H9 (cell line): ENCODE results near the gene CDK9. TPM values are rescaled to one million over a fixed set of nuclear protein-coding genes. Genes with fewer than 3 reads are reported as not detected.

ENCODE experiments used
- DNase-seq: peaks from one replicate; pipeline ENCODE4 v3.0.0-alpha.2; 2017
- H2AFZ ChIP-seq: one replicate; pipeline ENCODE4 v1.6.1; 2013; ENCODE audit warnings: mild to moderate bottlenecking, low read length, control low read depth, moderate library complexity
- H2AK5ac ChIP-seq: 2 replicates; pipeline ENCODE4 v1.6.1; 2013; ENCODE audit warnings: low read length, control low read depth, mixed read lengths; ENCODE audit not compliant: insufficient read length
- H2BK120ac ChIP-seq: one replicate; pipeline ENCODE4 v1.6.1; 2013; ENCODE audit warnings: low read depth, mild to moderate bottlenecking, low read length, control low read depth, inconsistent platforms; ENCODE audit not compliant: poor library complexity, severe bottlenecking
- H2BK12ac ChIP-seq: 2 replicates; pipeline ENCODE4 v1.6.1; 2013; ENCODE audit warnings: low read length, control low read depth, mixed read lengths, low read depth; ENCODE audit not compliant: insufficient read length
- H2BK15ac ChIP-seq: 2 replicates; pipeline ENCODE4 v1.6.1; 2013; ENCODE audit warnings: low read depth, low read length, control low read depth
- H2BK20ac ChIP-seq: one replicate; pipeline ENCODE4 v1.6.1; 2013; ENCODE audit warnings: low read depth, mild to moderate bottlenecking, low read length, control low read depth, inconsistent platforms; ENCODE audit not compliant: poor library complexity, severe bottlenecking
- H2BK5ac ChIP-seq: 2 replicates; pipeline ENCODE4 v1.6.1; 2013; ENCODE audit warnings: low read length, control low read depth, mixed read lengths; ENCODE audit not compliant: insufficient read length
- H3K14ac ChIP-seq: 2 replicates; pipeline ENCODE4 v1.6.1; 2013; ENCODE audit warnings: low read length, control low read depth; ENCODE audit not compliant: insufficient read depth
- H3K18ac ChIP-seq: 2 replicates; pipeline ENCODE4 v1.6.1; 2013; ENCODE audit warnings: low read depth, mild to moderate bottlenecking, mixed read lengths, low read length, control low read depth; ENCODE audit not compliant: insufficient read length
- H3K23ac ChIP-seq: 2 replicates; pipeline ENCODE4 v1.6.1; 2013; ENCODE audit warnings: low read length, control low read depth, mixed read lengths, low read depth; ENCODE audit not compliant: insufficient read length
- H3K23me2 ChIP-seq: 2 replicates; pipeline ENCODE4 v1.6.1; 2013; ENCODE audit warnings: low read depth, mild to moderate bottlenecking, mixed read lengths, low read length, control low read depth; ENCODE audit not compliant: insufficient read length, poor library complexity, severe bottlenecking
- H3K27ac ChIP-seq: 2 replicates; pipeline ENCODE4 v1.5.1; 2013; ENCODE audit warnings: low read length, control low read depth, mixed read lengths, low read depth; ENCODE audit not compliant: insufficient read length
- H3K27me3 ChIP-seq: 2 replicates; pipeline ENCODE4 v1.6.1; 2013; ENCODE audit warnings: low read length, control low read depth, inconsistent platforms; ENCODE audit not compliant: insufficient read depth
- H3K4ac ChIP-seq: 2 replicates; pipeline ENCODE4 v1.6.1; 2013; ENCODE audit warnings: low read depth, mild to moderate bottlenecking, control low read depth, inconsistent platforms, low read length, moderate library complexity
- H3K4me1 ChIP-seq: 2 replicates; pipeline ENCODE4 v1.6.1; 2013; ENCODE audit warnings: low read length, control low read depth, inconsistent platforms; ENCODE audit not compliant: insufficient read depth
- H3K4me2 ChIP-seq: 2 replicates; pipeline ENCODE4 v1.6.1; 2013; ENCODE audit warnings: low read length, control low read depth, mixed read lengths; ENCODE audit not compliant: insufficient read length, insufficient read depth
- H3K56ac ChIP-seq: 2 replicates; pipeline ENCODE4 v1.6.1; 2013; ENCODE audit warnings: low read depth, mild to moderate bottlenecking, mixed read lengths, low read length, control low read depth; ENCODE audit not compliant: insufficient read length
- H3K79me1 ChIP-seq: 2 replicates; pipeline ENCODE4 v1.6.1; 2013; ENCODE audit warnings: low read depth, mild to moderate bottlenecking, moderate library complexity, low read length, control low read depth, inconsistent platforms; ENCODE audit not compliant: insufficient read depth, poor library complexity, severe bottlenecking
- H3K79me2 ChIP-seq: 2 replicates; pipeline ENCODE4 v1.6.1; 2013; ENCODE audit warnings: low read length, control low read depth, inconsistent platforms; ENCODE audit not compliant: insufficient read depth
- H3K9ac ChIP-seq: 2 replicates; pipeline ENCODE4 v1.6.1; 2013; ENCODE audit warnings: low read length, control low read depth, mixed read lengths; ENCODE audit not compliant: insufficient read length; ENCODE audit errors: extremely low read depth
- H3K9me3 ChIP-seq: one replicate; pipeline ENCODE4 v1.6.1; 2013; ENCODE audit warnings: low read depth, low read length, inconsistent platforms; ENCODE audit not compliant: control insufficient read depth
- H3T11ph ChIP-seq: one replicate; pipeline ENCODE4 v1.6.1; 2013; ENCODE audit warnings: mild to moderate bottlenecking, low read length, control low read depth, inconsistent platforms
- H4K20me1 ChIP-seq: one replicate; pipeline ENCODE4 v1.6.1; 2013; ENCODE audit not compliant: control insufficient read depth, insufficient read length, insufficient read depth
- H4K5ac ChIP-seq: 2 replicates; pipeline ENCODE4 v1.6.1; 2013; ENCODE audit warnings: low read depth, mild to moderate bottlenecking, mixed read lengths, low read length, control low read depth; ENCODE audit not compliant: insufficient read length
- H4K8ac ChIP-seq: replicated peaks from 2 replicates; pipeline ENCODE4 v1.6.1; 2013; ENCODE audit warnings: low read length, control low read depth, mixed read lengths, low read depth; ENCODE audit not compliant: insufficient read length
- H4K91ac ChIP-seq: 2 replicates; pipeline ENCODE4 v1.6.1; 2013; ENCODE audit warnings: low read depth, mild to moderate bottlenecking, moderate library complexity, mixed read lengths, low read length, control low read depth; ENCODE audit not compliant: insufficient read length
- H3K27ac Mint-ChIP-seq, 3 experiments: 2 replicates in 2 of 3; 3 replicates in 1 of 3; pipeline ENCODE4 v1.8.0; 2020 to 2021; ENCODE audit warnings: mixed read lengths in 3 of 3, mild to moderate bottlenecking in 1 of 3, moderate library complexity in 1 of 3
- H3K27me3 Mint-ChIP-seq: 2 replicates; pipeline ENCODE4 v1.8.0; 2021; ENCODE audit warnings: low read depth, mild to moderate bottlenecking, moderate library complexity, mixed read lengths
- H3K36me3 Mint-ChIP-seq, 3 experiments: 2 replicates in 2 of 3; 3 replicates in 1 of 3; pipeline ENCODE4 v1.8.0; 2020 to 2021; ENCODE audit warnings: low read depth in 3 of 3, mixed read lengths in 3 of 3; ENCODE audit not compliant: insufficient read depth in 1 of 3
- H3K4me1 Mint-ChIP-seq, 2 experiments: 2 replicates each; pipeline ENCODE4 v1.8.0; 2020; ENCODE audit warnings: mixed read lengths in 2 of 2
- H3K4me3 Mint-ChIP-seq, 2 experiments: 2 replicates in 1 of 2; 3 replicates in 1 of 2; pipeline ENCODE4 v1.8.0; 2020 to 2021; ENCODE audit warnings: mild to moderate bottlenecking in 2 of 2, mixed read lengths in 2 of 2, moderate library complexity in 1 of 2
- H3K9me3 Mint-ChIP-seq, 2 experiments: 2 replicates in 1 of 2; 3 replicates in 1 of 2; pipeline ENCODE4 v1.8.0; 2020; ENCODE audit warnings: mild to moderate bottlenecking in 2 of 2, mixed read lengths in 2 of 2, moderate library complexity in 1 of 2
- WGBS: extraction: QIAGEN DNeasy Blood & Tissue Kit; methylation state at CpG from one replicate; pipeline ENCODE4 v1.1.7; 2013; ENCODE audit warnings: missing lambda C conversion rate, low lambda C conversion rate, mixed read lengths; ENCODE audit not compliant: insufficient read length; ENCODE audit errors: extremely low coverage; 5-methylcytosine and 5-hydroxymethylcytosine counted together
- total RNA-seq: library from RNA; stranded (reverse); gene quantifications from 2 replicates; pipeline ENCODE4 v1.2.1, GENCODE V29; 2021
- TF ChIP-seq, protein P1 (sequence below): fragments of 200-600 bp; sonication (generic); conservative IDR thresholded peaks from 3 replicates; pipeline ENCODE4 v1.8.0; 2021; ENCODE audit warnings: antibody characterized with exemption, mild to moderate bottlenecking

The CDK9 gene
- total RNA-seq, 1 experiment from 2014 or later = 85.7 TPM

DNA sequence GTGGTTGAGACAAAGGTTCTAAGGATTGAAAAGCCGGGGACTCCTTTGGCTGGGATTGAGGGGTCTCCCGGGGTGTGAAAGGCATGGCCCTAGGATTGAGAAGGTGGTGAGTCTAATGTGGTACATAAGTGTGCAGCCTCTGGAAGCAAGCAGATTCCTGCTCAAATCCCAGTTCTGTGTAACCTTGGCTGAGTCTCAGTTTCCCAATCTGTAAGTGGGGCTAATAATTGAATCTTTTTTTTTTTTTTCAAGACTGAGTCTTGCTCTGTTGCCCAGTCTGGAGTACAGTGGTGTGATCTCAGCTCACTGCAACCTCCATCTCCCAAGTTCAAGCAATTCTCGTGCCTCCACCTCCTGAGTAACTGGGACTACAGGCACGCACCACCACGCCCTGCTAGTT, 13.2 kb upstream of the CDK9 start:
- Histone ChIP-seq H3K56ac (no peak overlapping the region), H3K4ac (no peak overlapping the region), H4K20me1 (no peaks in the 10 kb centered on the region), H2AK5ac (no peak overlapping the region), H4K8ac (no peak overlapping the region), H3K9ac (no peak overlapping the region), H3K4me1 (peaks cover 8% of the 10 kb centered on the region), H2BK15ac (no peak overlapping the region), H3K79me1 (no peaks in the 10 kb centered on the region), H3K23me2 (peaks cover 8% of the 10 kb centered on the region), H3K27ac (no peak overlapping the region), H3T11ph (no peak overlapping the region), H3K18ac (no peak overlapping the region), H3K79me2 (no peaks in the 10 kb centered on the region), H2BK20ac (no peak overlapping the region), H2BK12ac (no peak overlapping the region), H3K23ac (no peak overlapping the region), H3K27me3 (no peaks in the 10 kb centered on the region), H3K9me3 (no peaks in the 10 kb centered on the region), H3K4me2 (no peak overlapping the region), H2BK5ac (no peak overlapping the region), H3K14ac (no peak overlapping the region), H4K5ac (no peak overlapping the region), H4K91ac (no peak overlapping the region), H2AFZ (no peak overlapping the region), H2BK120ac (no peak overlapping the region)
- Mint-ChIP-seq H3K4me1 (peaks cover 30 to 40% of the 10 kb centered on the region in 2 experiments), H3K36me3 (no peaks in the 10 kb centered on the region), H3K27me3 (peaks cover 6% of the 10 kb centered on the region), H3K9me3 (no peaks in the 10 kb centered on the region), H3K27ac (no peak overlapping the region), H3K4me3 (no peak overlapping the region)
- TF ChIP-seq, protein P1, sequence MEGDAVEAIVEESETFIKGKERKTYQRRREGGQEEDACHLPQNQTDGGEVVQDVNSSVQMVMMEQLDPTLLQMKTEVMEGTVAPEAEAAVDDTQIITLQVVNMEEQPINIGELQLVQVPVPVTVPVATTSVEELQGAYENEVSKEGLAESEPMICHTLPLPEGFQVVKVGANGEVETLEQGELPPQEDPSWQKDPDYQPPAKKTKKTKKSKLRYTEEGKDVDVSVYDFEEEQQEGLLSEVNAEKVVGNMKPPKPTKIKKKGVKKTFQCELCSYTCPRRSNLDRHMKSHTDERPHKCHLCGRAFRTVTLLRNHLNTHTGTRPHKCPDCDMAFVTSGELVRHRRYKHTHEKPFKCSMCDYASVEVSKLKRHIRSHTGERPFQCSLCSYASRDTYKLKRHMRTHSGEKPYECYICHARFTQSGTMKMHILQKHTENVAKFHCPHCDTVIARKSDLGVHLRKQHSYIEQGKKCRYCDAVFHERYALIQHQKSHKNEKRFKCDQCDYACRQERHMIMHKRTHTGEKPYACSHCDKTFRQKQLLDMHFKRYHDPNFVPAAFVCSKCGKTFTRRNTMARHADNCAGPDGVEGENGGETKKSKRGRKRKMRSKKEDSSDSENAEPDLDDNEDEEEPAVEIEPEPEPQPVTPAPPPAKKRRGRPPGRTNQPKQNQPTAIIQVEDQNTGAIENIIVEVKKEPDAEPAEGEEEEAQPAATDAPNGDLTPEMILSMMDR = no peak
- no peak for DNase-seq
- no CpG with 5 or more reads among the region's 5 CpGs for WGBS
